HG02678 (cell line): ENCODE measurements around the gene SLC66A1.
"Not testable (repeated sequence)": the region's sequence is repeated elsewhere in the genome, so short reads cannot be mapped to it uniquely, and the experiment has no call there.

ENCODE experiments used
- ATAC-seq: cut with Tn5 transposase; IDR thresholded peaks from one replicate; pipeline ENCODE4 v1.9.1; 2021; ENCODE audit warnings: mild to moderate bottlenecking, moderate library complexity; ENCODE audit not compliant: unreplicated experiment

The SLC66A1 gene

GRCh38 chr1:19304081-19304480 lies 8.0 kb upstream of the SLC66A1 start:
- not testable (repeated sequence) for ATAC-seq

DNA sequence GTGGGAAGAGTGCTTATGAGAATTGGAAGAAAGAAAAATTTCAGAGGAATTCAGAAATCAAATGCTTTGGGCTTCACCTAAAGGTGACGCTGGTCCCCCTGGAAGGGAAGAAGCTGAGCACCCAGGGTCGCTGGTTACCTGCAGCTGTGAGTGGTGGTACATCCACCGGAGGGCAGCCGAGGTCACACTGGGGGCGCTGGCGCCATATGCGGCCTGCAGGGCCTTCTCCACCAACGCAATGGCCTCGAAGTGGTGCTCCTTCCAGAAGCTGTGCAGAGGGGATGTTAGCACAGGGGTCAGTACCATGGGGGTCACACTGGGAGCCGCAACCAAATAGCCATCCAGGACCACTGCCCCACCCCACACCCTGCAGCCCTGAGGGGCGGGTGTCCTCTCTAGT lies 6.2 kb upstream of the SLC66A1 start:
- ATAC-seq: no peak

- no peak for ATAC-seq
Measured at GRCh38 chr1:19306941-19307340, 5.2 kb upstream of the SLC66A1 start.

- no peak for ATAC-seq
Measured at GRCh38 chr1:19307794-19308508, 4.2 kb upstream of the SLC66A1 start.

GRCh38 chr1:19308509-19308907 lies 3.6 kb upstream of the SLC66A1 start:
- no peak for ATAC-seq

GRCh38 chr1:19309123-19309813 lies 2.9 kb upstream of the SLC66A1 start:
- ATAC-seq: no peak

DNA sequence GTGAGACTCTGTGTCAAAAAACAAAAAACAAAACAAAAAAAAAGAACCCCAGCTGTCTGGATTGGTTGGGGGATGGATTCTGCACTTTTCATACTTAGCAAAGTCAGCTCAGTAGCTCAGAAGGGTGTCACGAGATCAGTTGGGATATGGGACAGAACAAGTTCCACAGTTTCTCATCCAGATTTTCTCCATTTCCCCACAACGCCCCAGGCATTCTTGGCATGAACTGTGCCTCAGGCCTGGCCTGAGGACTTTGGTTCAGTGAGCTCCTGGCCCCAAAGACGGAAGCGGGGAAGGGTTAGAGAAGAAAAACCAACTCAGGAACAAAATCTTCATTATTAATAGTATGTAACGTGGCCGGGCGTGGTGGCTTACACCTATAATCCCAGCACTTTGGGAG lies 2.1 kb upstream of the SLC66A1 start:
- no peak for ATAC-seq

- ATAC-seq: no peak
Measured at GRCh38 chr1:19310720-19311502, 1.2 kb upstream of the SLC66A1 start.

DNA sequence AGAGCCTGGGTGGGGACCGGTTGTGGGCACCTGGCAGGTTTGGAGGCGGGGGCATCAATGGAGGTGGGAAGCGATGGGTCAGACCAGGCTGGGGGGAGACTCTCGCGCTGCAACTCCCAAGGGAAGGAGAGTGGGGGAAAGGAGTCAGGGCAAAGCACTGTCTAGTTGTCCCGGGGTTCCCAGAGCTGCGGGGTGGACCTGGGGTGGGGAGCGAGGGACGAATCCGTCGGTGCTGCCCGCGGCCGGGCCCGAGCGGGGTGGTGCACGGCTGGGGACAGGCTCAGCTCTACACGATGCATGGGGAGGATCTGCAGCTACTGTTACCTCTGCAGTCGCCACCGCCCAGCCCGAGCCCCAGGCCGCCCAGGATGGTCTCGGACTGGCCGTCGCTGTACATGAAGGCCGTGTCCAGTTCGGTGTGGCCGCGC lies 609 bp upstream of the SLC66A1 start:
- no peak for ATAC-seq

GRCh38 chr1:19312782-19313635 lies 883 bp downstream of the SLC66A1 start:
- no peak for ATAC-seq

DNA sequence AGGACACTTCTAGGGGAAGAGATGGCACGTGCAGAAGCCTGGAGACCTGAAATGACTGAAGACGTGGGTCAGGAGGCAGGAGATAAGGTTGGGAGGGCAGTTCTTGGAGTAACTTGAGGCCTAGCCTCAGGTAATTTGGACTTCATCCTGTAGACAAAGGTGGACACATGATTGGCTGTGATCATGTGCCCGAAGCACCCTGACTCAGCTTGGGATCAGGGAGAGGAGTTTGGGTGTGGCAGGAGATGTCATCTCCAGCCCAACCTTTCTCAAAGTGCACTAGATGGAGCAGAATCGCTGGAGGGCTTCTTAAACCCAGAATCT lies 1.5 kb downstream of the SLC66A1 start:
- ATAC-seq: no peak

DNA sequence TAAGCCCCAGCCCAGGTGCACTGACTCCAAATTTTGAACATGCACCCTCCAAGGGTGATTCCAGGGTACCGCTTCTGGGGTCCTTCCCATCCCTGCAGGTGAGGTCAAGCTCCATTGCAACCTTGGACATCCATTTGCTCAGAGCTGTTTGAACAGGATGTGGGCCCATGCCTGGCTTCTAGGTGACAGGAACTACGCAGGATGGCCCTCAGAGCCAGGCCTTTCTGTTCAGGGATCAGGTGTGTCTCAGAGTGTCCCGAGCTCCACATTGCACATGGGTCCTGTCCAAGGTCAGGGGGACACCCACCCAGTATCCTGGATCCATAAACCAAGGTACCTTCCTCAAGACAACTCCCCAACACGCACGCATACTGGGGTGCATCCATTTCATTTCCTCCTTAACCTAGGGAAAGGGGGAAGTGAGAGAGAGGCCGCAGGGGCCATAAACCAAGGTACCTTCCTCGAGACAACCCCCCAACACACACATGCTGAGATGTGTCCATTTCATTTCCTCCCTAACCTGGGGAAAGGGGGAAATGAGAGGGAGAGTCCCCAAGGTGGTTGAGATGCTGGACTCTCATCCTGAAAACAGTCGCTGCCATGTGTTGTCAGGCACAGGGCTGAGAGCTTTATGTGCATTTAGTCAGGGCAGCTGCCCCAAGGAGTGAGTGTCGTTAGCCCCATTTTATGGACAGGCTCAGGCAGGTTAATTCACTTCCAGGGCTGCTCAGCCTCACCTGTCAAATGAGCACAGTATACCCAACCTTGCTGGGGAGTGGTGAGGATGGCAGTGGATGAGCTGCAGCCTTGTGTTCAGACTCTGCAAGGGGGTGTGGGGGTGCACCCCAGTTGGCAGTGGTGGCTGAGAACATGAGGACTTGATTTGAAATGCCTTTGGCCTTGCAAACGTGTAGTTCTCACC lies 2.1 kb downstream of the SLC66A1 start:
- ATAC-seq: no peak

- ATAC-seq: no peak
Measured at GRCh38 chr1:19315378-19316198, 3.5 kb downstream of the SLC66A1 start.

DNA sequence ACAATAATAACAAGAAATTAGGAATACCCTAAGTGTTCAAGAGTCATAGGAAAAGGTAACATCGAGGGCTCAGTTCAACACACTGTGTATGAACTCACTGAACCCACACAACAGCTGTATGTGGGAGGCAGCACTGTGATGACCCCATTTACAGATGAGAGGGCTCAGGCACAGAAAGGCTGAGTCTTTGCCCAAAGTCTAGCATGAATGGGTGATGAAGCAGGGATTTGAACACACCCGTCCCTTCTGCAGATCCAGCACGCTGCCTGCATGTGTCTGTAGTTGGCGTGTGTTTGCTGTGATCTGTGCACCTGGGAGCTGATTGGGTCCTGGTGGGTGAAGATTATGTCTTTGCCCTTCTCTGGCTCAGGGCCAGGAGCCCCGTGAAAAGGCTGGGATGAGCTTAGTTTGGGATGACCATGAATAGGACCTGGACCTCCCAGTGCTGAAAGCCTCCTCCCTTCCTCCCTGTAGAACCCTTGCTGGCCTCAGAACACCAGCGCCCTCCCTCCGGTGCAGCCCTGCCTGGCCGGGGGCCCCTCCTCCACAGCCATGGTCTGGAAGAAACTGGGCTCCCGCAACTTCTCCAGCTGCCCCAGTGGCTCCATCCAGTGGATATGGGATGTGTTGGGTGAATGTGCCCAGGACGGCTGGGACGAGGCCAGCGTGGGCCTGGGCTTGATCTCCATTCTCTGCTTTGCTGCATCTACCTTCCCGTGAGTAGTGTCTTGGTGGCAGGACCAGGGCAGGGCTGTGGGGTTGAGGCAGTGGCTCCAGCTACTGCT lies 5.2 kb downstream of the SLC66A1 start:
- no peak for ATAC-seq

DNA sequence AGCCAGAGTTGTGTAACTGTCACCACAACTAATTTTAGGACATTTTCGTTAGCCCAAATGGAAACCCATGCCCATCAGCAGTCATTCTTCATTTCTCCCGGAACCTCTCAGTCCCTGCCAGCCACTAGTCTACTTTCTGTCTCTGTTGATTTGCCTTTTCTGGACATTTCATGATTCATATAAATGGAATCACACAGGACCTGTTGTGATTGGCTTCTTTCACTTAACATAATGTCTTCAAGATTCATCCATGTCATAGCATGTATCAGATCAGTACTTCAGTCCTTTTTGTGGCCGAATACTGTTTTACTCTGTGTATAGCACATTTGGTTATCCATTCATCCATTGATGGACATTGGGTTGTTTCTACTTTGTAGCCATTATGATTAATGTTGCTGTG lies 7.1 kb downstream of the SLC66A1 start:
- ATAC-seq: no peak

DNA sequence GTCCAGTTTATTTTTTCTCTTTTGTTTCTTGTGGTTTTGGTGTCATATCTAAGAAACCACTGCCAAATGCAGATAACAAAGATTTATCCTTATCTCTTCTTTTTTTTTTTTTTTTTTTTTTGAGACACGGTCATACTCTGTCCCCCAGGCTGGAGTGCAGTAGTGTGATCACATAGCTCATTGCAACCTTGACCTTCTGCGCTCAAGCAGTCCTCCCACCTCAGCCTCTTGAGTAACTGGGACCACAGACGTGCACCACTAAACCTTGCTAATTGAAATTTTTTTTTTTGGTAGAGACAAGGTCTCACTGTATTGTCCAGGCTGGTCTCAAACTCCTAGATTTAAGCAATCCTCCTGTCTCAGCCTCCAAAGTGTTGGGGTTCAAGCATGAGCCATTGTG lies 8.9 kb downstream of the SLC66A1 start:
- no peak for ATAC-seq

- no peak for ATAC-seq
Measured at GRCh38 chr1:19322481-19322880, 10.4 kb downstream of the SLC66A1 start.

DNA sequence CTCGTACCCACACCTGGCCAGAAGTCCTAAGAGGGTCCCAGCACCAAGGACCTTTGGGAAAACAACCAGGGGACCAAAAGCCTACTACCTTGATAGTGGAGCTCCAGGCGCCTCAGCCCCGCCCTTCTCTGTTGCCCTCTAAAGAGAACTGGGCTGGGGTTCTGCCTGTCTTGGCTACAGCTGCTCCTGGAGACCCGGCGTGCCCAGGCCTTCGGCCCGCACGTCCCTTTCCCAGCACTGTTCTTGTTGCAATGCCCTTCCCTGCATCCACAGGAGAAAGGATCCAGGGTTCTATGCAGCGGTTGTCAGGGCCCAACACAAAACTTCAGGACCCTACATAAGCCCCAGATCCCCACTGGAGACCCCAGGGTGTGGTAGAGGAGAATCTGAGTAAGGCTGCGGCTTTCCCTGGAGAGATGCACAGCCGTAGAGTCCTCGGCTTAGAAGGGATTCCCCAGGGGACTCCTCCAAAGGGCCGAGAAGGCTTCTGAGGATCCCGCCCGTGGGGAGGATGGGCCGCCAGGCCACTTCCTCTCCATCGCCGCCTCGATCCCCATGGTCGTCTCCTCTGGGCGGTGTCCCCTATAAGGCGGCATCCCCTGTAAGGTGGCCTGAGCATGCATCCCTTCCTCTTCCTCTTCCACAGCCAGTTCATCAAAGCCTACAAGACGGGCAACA lies 12.0 kb downstream of the SLC66A1 start:
- no peak for ATAC-seq
